ENCODE results near the gene NRN1. TPM values are rescaled to one million over a fixed set of nuclear protein-coding genes. Genes with fewer than 3 reads are reported as not detected.

The NRN1 gene
- total RNA-seq, 2 donors from 2014 or later: 25.1 TPM; not detected in 1

DNA sequence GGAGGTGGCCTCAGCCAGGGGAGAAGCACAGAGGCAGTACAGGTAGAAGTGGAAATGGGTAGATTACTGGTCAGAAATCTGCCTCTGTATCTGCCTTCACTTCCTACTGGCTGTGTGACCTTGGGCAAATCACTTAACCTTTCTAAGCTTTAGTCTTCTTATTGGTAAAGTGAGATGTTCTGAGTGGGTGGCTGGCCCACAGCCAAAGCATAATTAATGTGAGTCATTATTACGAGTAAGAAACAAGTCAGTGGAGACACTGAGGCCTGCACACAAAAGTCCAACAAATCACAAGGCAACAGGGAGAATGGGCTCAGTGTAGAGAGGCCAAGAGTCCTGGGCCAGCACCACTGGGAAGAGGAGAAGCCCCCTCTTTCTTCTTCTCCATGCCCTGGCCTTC is 39.1 kb downstream of the NRN1 start:
- peaks cover 0 to 3% of the 10 kb centered on the region in 2 donors for H3K36me3 Mint-ChIP-seq
- H3K27ac Mint-ChIP-seq: no peak overlapping the region
- ATAC-seq (peak; percentile 33 to 48), DNase-seq (ENCODE audit: low spot score in 2 of 2) (no peak)
- H3K9me3 Mint-ChIP-seq: no peaks in the 10 kb centered on the region

DNA sequence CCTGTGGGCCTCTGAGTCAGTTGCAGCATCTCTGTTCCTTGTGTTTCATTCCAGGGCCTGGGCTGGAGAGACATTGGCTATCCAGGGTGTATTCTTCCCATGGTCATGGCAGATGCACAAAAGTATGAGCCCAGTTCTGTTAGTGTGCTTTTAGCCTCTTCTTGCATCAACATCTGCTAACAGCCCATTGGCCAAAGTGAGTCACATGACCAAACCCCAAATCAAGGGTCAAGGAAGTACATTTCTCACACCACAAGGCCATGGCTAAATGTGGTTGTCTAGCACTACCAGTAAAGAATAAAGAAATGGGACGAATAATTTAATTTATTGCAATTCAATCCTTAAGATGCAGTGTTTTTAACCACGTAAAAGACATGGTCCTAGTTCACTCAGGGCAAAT is 43.9 kb downstream of the NRN1 start:
- no peaks in the 10 kb centered on the region for H3K9me3 Mint-ChIP-seq
- no peaks in the 10 kb centered on the region for H3K36me3 Mint-ChIP-seq
- DNase-seq (ENCODE audit: low spot score in 2 of 2): no peak
- ATAC-seq: no peak
- H3K27ac Mint-ChIP-seq: no peak overlapping the region

DNA sequence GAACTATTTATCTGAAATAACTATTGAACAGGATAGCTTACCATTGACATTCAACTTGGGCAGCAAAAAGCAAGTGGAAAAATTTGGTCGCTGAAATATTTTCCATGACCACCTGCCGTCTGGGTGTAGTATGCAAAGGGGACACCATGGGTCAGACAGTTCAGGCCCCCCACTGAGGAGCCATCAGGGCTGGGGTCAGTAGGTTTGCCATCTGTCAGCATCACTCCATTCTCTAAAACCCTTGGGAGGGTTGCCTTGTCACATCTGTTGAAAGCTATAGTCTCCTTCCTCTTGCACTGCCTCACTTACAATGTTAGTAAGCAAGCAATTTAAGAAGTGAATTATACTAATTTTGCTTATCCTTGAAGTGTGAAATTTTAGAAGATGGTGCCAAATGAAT is 44.9 kb downstream of the NRN1 start:
- no peaks in the 10 kb centered on the region for H3K36me3 Mint-ChIP-seq
- no peak overlapping the region for H3K27ac Mint-ChIP-seq
- DNase-seq (ENCODE audit: low spot score in 2 of 2) (no peak), ATAC-seq (no peak)
- no peaks in the 10 kb centered on the region for H3K9me3 Mint-ChIP-seq

DNA sequence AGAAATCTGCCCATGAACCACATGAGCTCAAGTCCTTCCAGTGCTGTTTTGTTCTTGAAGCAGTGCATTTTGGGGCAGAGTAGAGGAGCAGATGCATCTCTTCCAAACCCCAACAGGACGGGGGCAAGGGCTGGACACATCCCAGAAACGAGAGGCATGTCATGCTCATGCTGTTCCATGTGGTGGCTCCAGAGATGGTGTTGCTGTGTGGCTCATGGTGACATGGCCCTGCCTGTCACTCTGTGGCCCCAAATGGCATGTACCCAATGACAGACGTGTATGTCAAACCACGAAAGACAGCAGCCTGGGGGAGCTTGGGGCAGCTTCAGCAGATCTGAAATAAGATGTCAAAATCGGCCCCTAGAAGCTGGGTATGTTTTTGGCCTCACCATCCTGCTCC is 46.3 kb downstream of the NRN1 start:
- ATAC-seq (no peak), DNase-seq (ENCODE audit: low spot score in 2 of 2) (no peak)
- H3K9me3 Mint-ChIP-seq: no peaks in the 10 kb centered on the region
- no peak overlapping the region for H3K27ac Mint-ChIP-seq
- H3K36me3 Mint-ChIP-seq: no peaks in the 10 kb centered on the region

DNA sequence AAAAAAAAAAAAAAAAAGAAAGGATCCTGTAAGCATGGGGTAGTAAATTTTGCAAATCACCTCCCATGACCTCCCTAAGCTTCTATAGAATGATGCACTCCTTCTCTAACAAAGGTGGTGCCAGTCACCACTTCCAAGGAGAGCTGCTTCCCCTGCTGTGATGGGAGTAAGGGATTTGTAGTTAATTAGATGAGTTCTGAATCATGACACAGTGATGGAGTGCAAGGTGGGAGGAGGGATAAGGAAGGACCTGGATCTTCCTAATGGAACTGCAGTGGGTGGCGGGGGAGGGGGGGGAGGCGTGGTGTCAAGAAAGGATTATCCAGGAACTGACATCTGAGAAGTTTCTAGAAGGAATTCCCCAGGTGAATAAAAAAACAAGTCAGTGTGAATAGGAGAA is 47.8 kb downstream of the NRN1 start:
- no peak for ATAC-seq
- Mint-ChIP-seq H3K36me3 (no peaks in the 10 kb centered on the region), H3K27ac (no peak overlapping the region), H3K9me3 (no peaks in the 10 kb centered on the region)
- no peak for DNase-seq (ENCODE audit: low spot score in 2 of 2)

DNA sequence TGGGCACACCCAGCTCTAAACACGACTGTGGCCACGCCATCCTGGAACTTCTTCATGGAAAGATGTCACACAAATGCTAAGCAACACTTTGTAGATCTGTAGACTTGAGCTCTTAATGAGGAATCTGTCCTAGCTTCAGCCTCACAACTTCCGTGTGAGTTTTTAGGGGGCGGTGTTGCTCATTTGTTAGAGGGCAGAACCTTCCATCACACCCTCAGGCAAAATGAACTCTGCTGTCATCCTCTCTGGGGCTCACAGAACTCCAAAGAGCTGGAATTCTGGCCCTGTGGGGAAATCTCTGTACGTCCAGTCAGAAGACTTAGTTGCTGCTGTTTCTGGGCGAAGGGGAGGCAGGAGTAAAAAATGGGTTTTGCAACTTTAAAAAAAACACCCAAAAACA is 49.8 kb downstream of the NRN1 start:
- Mint-ChIP-seq H3K36me3 (no peaks in the 10 kb centered on the region), H3K9me3 (no peaks in the 10 kb centered on the region), H3K27ac (no peak overlapping the region)
- ATAC-seq (no peak), DNase-seq (ENCODE audit: low spot score in 2 of 2) (no peak)

DNA sequence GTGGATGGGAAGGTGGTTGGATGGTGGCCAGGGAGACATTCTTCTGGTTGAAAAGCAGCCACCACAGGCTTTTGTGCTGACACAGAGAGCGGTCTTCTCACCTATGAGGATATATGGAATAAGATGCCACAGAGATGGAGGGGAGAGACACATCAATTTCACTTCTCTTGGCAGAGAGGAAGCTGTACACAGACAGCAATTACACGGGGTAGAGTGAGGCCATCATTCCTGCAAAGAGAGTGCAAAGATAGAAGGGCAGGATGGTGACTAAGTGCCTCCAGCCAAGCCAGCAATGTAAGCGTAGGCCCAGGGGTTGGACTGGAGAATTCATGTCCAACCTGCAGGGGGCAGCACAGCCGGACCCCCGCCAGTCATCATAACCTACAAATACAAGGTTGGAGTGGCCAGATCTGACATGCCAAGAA is 56.4 kb downstream of the NRN1 start:
- Mint-ChIP-seq H3K36me3 (no peaks in the 10 kb centered on the region), H3K27ac (no peak overlapping the region), H3K9me3 (peaks cover 0 to 3% of the 10 kb centered on the region in 2 donors)
- peak; percentile 50 to 54 for ATAC-seq
- peak in 1 of 2 donors; percentile 15 for DNase-seq (ENCODE audit: low spot score in 2 of 2)

Measured in activated naive CD4-positive, alpha-beta T cell treated with anti-CD3 and anti-CD28 coated beads, Interleukin-2, amount 50 U/mL, for 72 hours (primary cell).